NCI-H1092 (cell line): ENCODE data around the gene BTN1A1.
"Not testable (repeated sequence)": the region's sequence is repeated elsewhere in the genome, so short reads cannot be mapped to it uniquely, and the experiment has no call there.

Source experiments
- DNase-seq: peaks from one replicate; lab custom pipeline; 2025; lab: John Stamatoyannopoulos, UW

Gene BTN1A1, protein sequence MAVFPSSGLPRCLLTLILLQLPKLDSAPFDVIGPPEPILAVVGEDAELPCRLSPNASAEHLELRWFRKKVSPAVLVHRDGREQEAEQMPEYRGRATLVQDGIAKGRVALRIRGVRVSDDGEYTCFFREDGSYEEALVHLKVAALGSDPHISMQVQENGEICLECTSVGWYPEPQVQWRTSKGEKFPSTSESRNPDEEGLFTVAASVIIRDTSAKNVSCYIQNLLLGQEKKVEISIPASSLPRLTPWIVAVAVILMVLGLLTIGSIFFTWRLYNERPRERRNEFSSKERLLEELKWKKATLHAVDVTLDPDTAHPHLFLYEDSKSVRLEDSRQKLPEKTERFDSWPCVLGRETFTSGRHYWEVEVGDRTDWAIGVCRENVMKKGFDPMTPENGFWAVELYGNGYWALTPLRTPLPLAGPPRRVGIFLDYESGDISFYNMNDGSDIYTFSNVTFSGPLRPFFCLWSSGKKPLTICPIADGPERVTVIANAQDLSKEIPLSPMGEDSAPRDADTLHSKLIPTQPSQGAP

DNA sequence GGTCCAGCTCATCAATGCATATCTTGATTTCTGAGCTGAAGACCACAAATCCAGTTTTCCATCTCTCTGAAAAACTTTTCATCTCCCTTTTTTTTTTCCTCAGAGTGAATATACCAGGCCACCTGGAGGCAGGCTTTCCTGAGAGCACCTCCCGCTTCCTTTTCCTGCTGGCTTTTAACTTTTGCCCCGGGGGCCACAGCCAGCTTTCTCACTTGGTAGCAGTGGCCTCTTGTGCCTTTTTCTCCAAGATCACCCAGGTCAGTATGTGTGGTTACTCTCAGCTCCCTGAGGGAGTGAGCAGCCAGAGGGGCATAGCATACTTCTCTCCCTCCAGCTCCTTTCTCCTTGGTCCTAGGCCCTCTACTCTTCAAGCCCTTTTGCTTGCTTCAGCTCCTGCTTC lies at the start of gene BTN1A1:
BTN1A1 (plus strand) TSS at position 202 of the 400 bp plus-strand sequence. CDS start 984 bp downstream, outside the sequence.
- DNase-seq = no peak

GRCh38 chr6:26452631-26453235 lies 47.4 kb upstream of the BTN1A1 start:
- DNase-seq = no peak

DNA sequence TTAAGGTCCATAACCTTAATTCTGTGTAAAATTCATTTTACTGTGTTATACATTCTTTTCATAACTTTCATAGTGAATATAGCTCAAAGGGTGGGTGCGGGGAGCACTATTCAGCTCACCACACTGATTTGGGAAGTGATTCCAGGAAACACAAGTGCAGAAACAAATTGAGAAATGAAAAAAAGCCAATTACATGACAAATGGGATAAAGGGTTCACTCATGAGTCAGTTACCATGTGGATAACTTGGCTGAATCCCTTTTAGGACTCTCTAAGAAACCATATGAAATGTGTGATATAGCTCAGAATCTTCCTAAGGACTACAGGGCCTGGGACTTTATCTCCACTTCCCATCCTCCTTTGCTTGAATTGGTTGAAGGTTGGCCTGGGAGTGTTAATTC lies 45.5 kb upstream of the BTN1A1 start:
- no peak for DNase-seq

DNA sequence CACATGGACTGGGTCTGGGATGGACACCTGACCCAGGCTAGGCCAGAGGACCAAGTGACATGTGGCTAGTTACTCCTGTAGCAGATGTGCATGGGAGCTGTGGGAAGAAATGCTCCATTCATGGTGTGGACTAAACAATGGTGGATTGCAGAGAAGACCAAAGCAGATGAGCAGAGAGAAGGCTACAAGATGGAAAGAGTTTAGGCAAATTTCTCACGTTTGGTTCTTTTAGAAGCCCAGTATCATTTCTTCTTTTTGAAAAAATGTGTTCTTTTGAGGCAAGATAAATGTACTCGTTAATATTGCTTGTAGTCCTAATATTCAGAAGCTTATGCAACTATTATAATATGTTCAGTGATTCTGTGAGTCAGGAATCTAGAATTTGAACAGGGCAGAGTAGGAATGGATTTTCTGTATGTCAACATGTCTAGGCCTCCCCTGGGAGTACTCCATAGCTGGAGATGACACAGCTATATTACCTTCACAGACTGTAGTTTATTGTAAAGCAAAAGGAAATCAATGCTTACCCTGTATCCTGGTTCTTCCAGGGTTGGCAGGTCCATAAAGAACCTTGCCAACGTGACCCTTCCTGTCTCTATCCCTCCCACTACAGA lies 44.6 kb upstream of the BTN1A1 start:
- no peak for DNase-seq

DNA sequence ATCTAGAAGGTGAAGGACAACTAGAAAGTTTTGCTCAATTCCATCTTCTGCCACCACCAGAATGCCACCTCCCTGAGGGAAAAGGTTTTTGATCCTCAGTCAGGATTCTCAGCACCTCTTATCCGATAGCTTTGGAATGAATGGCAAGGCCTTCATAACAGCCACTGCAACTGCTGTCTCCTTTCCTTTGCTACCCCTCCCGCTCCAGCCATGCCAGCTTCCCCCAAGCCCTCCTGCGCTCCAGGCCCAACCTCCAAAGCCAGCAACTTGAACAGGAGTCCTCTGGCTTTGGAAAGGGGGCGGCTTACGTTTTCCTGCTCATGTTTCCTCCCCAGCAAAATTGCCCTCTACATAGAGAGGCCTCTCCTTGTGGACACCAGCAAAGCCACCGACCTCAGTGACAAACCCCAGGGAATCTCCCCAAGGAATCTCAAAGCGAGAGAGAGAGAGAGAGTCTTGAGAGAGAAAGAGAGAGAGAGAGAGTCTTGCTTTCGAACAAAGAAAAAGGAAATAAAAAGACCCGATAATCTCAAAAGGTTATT lies 42.8 kb upstream of the BTN1A1 start:
- DNase-seq = no peak

GRCh38 chr6:26457806-26458688 lies 42.1 kb upstream of the BTN1A1 start, which contains the start of gene BTN2A1:
TSS of gene BTN2A1 (plus strand) at chr6:26457955. CDS start at chr6:26458637, 682 bp downstream.
- DNase-seq = peak; percentile 72

GRCh38 chr6:26459023-26459810 lies 40.9 kb upstream of the BTN1A1 start:
- DNase-seq = no peak

- not testable (repeated sequence) for DNase-seq
These were observed 38.8 kb upstream of the BTN1A1 start for GRCh38 chr6:26461353-26461752.

- DNase-seq = no peak
These were observed 36.1 kb upstream of the BTN1A1 start for GRCh38 chr6:26464014-26464413.

GRCh38 chr6:26464416-26465131 lies 35.5 kb upstream of the BTN1A1 start:
- DNase-seq = no peak

DNA sequence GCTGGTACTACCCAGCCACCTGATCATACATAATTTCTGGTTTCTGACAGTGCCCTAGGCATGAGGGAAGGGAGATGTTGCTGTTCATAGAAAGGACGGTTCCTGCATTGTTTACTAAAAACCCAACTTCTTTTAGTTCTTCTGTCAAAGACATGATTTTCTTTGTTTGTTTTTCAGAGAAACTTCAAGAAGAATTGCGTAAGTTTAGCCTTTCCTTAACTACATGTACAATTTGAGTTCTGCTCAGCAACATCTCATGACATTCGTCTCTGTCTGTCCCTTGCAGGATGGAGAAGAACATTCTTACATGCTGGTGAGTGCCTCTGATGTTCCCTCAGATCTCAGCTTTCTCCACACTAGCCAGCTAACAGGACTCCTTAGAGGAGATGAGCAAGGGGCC lies 34.3 kb upstream of the BTN1A1 start:
- DNase-seq = no peak

GRCh38 chr6:26468829-26469228 lies 31.3 kb upstream of the BTN1A1 start:
- no peak for DNase-seq

DNA sequence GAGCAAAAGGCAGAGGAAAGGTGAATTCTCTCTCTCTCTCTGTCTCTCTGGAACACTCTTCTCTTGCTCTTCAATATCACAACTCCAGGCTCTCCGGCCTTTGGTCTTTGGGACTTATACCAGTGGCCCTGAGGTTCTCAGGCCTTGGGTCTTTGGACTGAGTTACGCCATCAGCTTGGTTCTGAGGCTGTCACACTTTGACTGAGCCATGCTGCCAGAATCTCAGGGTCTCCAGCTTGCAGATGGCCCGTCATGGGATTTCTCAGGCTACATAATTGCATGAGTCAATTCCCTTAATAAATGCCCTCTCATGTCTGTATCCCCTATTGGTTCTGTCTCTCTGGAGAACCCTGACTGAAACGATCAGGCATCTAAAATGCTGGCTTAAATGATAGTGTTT lies 29.5 kb upstream of the BTN1A1 start:
- no peak for DNase-seq

GRCh38 chr6:26471970-26472369 lies 28.1 kb upstream of the BTN1A1 start:
- DNase-seq = no peak

- DNase-seq = no peak
These were observed 27.4 kb upstream of the BTN1A1 start for GRCh38 chr6:26472549-26473290.

- no peak for DNase-seq
These were observed 26.7 kb upstream of the BTN1A1 start for GRCh38 chr6:26473429-26473757.

- DNase-seq = no peak
These were observed 26.2 kb upstream of the BTN1A1 start for GRCh38 chr6:26473758-26474438.

DNA sequence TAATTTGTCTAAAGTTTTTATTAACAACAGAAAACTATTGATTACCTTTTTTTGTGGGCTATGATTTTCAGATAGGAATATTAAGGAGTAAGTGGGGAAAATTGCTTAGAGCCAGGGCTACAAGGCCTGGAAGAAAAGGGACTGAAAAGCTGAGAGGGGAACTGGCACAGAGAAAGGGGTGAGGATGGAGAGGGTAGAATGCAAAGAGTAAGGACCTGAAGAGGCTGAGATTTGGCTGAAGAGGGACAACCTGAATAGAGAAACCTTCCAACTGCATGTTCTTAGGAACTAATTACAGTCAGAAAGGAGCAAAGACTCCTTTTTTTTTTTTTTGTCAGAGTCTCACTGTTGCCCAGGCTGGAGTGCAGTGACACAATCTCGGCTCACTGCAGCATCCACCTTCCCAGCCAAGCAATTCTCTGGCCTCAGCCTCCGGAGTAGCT lies 25.6 kb upstream of the BTN1A1 start:
- DNase-seq = no peak
